HUES48 (cell line): ENCODE measurements around the gene CYSTM1.
A peak's percentile ranks its signal among the peaks of the same experiment; 100 is the strongest.

Source experiments
- H3K27ac ChIP-seq: one replicate; pipeline ENCODE4 v1.7.0; 2013; ENCODE audit warnings: low read depth, low read length, inconsistent platforms
- H3K27me3 ChIP-seq: 2 replicates; pipeline ENCODE4 v1.6.1; 2013; ENCODE audit warnings: mild to moderate bottlenecking, low read length; ENCODE audit not compliant: control insufficient read depth, insufficient read depth
- H3K36me3 ChIP-seq: 2 replicates; pipeline ENCODE4 v1.6.1; 2013; ENCODE audit warnings: low read length; ENCODE audit not compliant: control insufficient read depth, insufficient read depth
- H3K4me1 ChIP-seq: 2 replicates; pipeline ENCODE4 v1.6.1; 2013; ENCODE audit warnings: mild to moderate bottlenecking, low read length; ENCODE audit not compliant: control insufficient read depth, insufficient read depth
- H3K4me3 ChIP-seq: 2 replicates; pipeline ENCODE4 v1.5.1; 2013; ENCODE audit warnings: mild to moderate bottlenecking, low read depth, low read length
- H3K9ac ChIP-seq: 2 replicates; pipeline ENCODE4 v1.6.1; 2013; ENCODE audit warnings: mild to moderate bottlenecking, low read depth, low read length, moderate library complexity
- H3K9me3 ChIP-seq: 2 replicates; pipeline ENCODE4 v1.6.1; 2013; ENCODE audit warnings: low read length; ENCODE audit not compliant: control insufficient read depth, insufficient read depth

Gene CYSTM1

DNA sequence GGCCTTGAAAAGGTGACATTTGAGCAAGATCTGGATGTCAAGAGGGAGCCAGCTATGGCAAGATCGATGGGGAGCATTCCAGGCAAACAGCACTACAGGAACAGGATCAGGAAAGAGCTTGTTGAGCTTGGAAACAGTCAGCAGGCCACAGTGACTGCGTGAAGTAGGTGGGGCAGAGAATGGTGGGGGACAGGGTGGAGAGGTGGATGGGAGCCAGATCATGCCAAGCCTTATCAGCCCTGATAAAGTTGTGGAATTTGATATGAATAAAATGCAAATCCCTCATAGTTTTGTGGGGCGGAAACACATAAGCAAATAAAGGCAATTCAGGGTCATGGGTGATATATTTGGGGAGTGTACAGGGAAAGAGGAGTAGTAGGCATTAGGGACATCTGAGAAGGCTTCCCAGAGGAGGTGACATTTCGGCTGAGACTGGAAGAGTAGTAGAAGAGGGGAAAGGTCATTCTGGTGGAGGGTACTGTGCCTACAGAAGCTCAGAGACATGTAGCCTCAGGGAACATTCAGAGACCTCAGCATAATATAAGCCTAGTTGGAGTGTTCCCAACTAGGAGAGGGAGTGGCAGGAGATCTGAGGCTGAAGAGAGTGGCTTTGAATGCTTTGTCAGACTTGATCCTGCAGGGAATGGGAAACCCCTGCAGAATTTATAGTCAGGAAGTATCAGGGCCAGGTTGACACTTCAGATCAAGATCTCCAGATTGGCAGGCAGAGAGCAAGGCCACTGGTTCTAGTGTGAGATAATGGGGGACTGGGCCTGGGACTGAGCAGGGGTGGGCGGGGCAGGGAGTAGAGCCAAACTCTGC lies 9.7 kb upstream of the CYSTM1 start:
- no peaks in the 10 kb centered on the region for H3K27me3 ChIP-seq
- no peak overlapping the region for H3K9ac ChIP-seq
- H3K4me3 ChIP-seq = no peak overlapping the region
- H3K27ac ChIP-seq = no peak overlapping the region
- no peaks in the 10 kb centered on the region for H3K36me3 ChIP-seq
- no peaks in the 10 kb centered on the region for H3K4me1 ChIP-seq
- no peaks in the 10 kb centered on the region for H3K9me3 ChIP-seq

GRCh38 chr5:140165923-140166270 lies 9.1 kb upstream of the CYSTM1 start:
- Histone ChIP-seq H3K9me3 (no peaks in the 10 kb centered on the region), H3K4me1 (no peaks in the 10 kb centered on the region), H3K36me3 (no peaks in the 10 kb centered on the region), H3K27ac (no peak overlapping the region), H3K9ac (no peak overlapping the region), H3K4me3 (no peak overlapping the region), H3K27me3 (no peaks in the 10 kb centered on the region)

GRCh38 chr5:140166911-140167310 lies 8.1 kb upstream of the CYSTM1 start:
- no peaks in the 10 kb centered on the region for H3K4me1 ChIP-seq
- no peak overlapping the region for H3K27ac ChIP-seq
- no peak overlapping the region for H3K9ac ChIP-seq

GRCh38 chr5:140168371-140168770 lies 6.6 kb upstream of the CYSTM1 start:
- Histone ChIP-seq H3K4me3 (no peak overlapping the region), H3K9ac (no peak overlapping the region), H3K27me3 (no peaks in the 10 kb centered on the region), H3K36me3 (no peaks in the 10 kb centered on the region), H3K9me3 (no peaks in the 10 kb centered on the region), H3K4me1 (no peaks in the 10 kb centered on the region), H3K27ac (no peak overlapping the region)

More at GRCh38 chr5:140166911-140167310, 8.1 kb upstream of the CYSTM1 start:
- no peaks in the 10 kb centered on the region for H3K27me3 ChIP-seq
- no peaks in the 10 kb centered on the region for H3K9me3 ChIP-seq
- no peak overlapping the region for H3K4me3 ChIP-seq
- no peaks in the 10 kb centered on the region for H3K36me3 ChIP-seq

DNA sequence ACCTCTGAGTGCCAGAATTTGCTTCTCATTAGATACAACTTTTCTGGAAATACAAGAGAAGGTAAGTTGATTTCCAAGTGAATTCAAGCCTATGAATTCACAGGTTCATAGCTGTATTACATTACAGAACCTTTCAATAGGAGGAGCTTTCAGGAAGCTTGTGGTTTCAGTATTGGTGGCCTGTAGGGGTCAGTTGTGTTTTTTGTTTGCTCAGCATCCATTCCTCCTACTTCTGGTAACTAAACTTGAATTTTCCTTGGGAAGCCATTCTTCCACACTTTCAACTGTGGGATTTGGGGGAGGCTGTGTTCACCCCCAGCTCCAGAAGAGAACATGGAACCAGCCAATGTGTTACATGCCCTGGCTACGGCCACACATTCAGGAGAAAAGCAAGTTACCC lies 5.6 kb upstream of the CYSTM1 start:
- Histone ChIP-seq H3K36me3 (no peaks in the 10 kb centered on the region), H3K4me1 (peaks cover 2% of the 10 kb centered on the region; the same call in 1 of the 2 replicates), H3K9ac (no peak overlapping the region), H3K27ac (no peak overlapping the region), H3K27me3 (no peaks in the 10 kb centered on the region), H3K9me3 (no peaks in the 10 kb centered on the region), H3K4me3 (no peak overlapping the region)

GRCh38 chr5:140172483-140172882 lies 2.5 kb upstream of the CYSTM1 start:
- H3K27ac ChIP-seq = no peak overlapping the region
- no peaks in the 10 kb centered on the region for H3K36me3 ChIP-seq
- no peak overlapping the region for H3K4me3 ChIP-seq
- no peaks in the 10 kb centered on the region for H3K9me3 ChIP-seq
- H3K9ac ChIP-seq = no peak overlapping the region
- H3K4me1 ChIP-seq = peaks cover 7% of the 10 kb centered on the region
- no peaks in the 10 kb centered on the region for H3K27me3 ChIP-seq

DNA sequence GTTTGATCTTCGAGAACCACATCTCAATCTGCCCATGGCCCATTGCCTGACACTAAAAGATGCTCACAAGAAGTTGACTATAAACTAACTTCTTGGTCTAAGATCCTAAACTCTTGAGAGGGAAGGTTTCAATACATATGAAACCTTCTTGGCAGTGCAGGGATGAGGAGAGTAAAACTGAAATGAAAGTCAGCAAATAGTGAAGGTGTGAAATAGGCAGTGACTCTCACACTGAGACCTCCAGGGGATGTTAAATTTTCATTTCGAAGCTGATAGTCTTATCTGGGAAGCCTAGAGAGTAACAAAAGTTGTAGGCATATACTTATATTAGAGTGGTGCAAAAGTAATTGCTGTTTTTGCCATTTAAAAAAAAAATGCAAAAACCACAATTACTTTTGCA lies 974 bp upstream of the CYSTM1 start:
- peaks cover 7% of the 10 kb centered on the region for H3K4me1 ChIP-seq
- no peaks in the 10 kb centered on the region for H3K9me3 ChIP-seq
- no peaks in the 10 kb centered on the region for H3K27me3 ChIP-seq
- no peaks in the 10 kb centered on the region for H3K36me3 ChIP-seq
- H3K9ac ChIP-seq = no peak overlapping the region
- no peak overlapping the region for H3K27ac ChIP-seq
- H3K4me3 ChIP-seq = no peak overlapping the region

GRCh38 chr5:140175367-140176030 lies 511 bp downstream of the CYSTM1 start:
- no peaks in the 10 kb centered on the region for H3K27me3 ChIP-seq
- peak overlapping the region; percentile 81 for H3K4me3 ChIP-seq
- H3K9ac ChIP-seq = peak overlapping the region; percentile 42; the same call in 1 of the 2 replicates
- peaks cover 7% of the 10 kb centered on the region for H3K4me1 ChIP-seq
- peak overlapping the region; percentile 91 for H3K27ac ChIP-seq
- no peaks in the 10 kb centered on the region for H3K36me3 ChIP-seq
- H3K9me3 ChIP-seq = no peaks in the 10 kb centered on the region

- peak overlapping the region; percentile 81 for H3K4me3 ChIP-seq
- 0 out of 2 replicates have a peak overlapping the region, but pooled peaks have one; percentile 42 for H3K9ac ChIP-seq
- H3K36me3 ChIP-seq = no peaks in the 10 kb centered on the region
- no peaks in the 10 kb centered on the region for H3K27me3 ChIP-seq
- H3K9me3 ChIP-seq = no peaks in the 10 kb centered on the region
- H3K27ac ChIP-seq = no peak overlapping the region
- H3K4me1 ChIP-seq = peaks cover 7% of the 10 kb centered on the region
Measured at GRCh38 chr5:140176031-140176387, 1.0 kb downstream of the CYSTM1 start.

- Histone ChIP-seq H3K36me3 (no peaks in the 10 kb centered on the region), H3K27me3 (no peaks in the 10 kb centered on the region), H3K9me3 (no peaks in the 10 kb centered on the region), H3K27ac (no peak overlapping the region), H3K4me1 (peaks cover 12% of the 10 kb centered on the region), H3K9ac (no peak overlapping the region), H3K4me3 (no peak overlapping the region)
Measured at GRCh38 chr5:140178086-140178410, 3.1 kb downstream of the CYSTM1 start.

DNA sequence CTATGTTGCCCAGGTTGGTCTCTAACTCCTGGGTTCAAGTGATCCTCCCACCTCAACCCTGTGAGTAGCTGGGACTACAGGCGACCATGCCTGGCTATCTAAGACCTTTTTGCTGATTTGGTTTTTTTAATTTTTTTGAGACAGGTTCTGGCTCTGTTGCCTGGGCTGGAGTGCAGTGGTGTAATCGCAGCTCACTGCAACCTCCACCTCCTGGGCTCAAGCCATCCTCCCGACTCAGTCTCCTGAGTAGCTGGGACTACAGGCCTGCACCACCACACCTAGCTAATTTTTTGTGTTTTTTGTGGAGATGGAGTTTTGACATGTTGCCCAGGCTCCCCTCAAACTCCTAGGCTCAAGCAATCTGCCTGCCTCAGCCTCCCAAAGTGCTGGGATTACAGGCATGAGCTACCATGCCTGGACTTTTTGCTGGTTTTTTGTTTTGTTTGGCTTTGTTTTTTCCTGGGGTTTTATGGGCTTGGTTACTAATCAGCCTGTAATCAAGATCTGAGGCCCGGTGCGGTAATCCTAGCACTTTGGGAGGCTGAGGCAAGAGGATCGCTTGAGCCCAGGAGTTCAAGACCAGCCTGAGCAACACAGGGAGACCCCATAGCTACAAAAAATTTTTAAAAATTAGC lies 3.6 kb downstream of the CYSTM1 start:
- Histone ChIP-seq H3K27me3 (no peaks in the 10 kb centered on the region), H3K4me3 (no peak overlapping the region), H3K9ac (no peak overlapping the region), H3K36me3 (no peaks in the 10 kb centered on the region), H3K4me1 (peaks cover 18% of the 10 kb centered on the region), H3K9me3 (no peaks in the 10 kb centered on the region), H3K27ac (no peak overlapping the region)
